DMS 273 (cell line): ENCODE data around the gene ATP6V0E2.
"Not testable (repeated sequence)": the region's sequence is repeated elsewhere in the genome, so short reads cannot be mapped to it uniquely, and the experiment has no call there.

Source experiments
- DNase-seq: peaks from one replicate; lab custom pipeline; 2025; ENCODE audit not compliant: unreplicated experiment; lab: John Stamatoyannopoulos, UW

The ATP6V0E2 gene

DNA sequence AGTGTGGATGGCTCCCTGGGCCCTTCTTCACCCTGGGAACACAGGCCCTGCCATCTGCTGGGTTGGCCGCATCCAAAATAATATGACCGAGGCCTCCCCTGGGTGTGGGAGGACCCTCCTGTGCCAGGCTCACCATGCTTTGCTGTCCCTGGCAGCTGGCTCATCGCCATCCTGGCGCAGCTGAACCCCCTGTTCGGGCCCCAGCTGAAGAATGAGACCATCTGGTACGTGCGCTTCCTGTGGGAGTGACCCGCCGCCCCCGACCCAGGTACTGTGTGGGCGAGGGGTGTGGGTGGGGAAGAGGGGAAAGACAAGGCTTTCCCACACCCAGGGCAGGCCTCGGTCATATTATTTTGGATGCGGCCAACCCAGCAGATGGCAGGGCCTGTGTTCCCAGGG is 4.8 kb downstream of the ATP6V0E2 start:
- DNase-seq, result peak; percentile 96

DNA sequence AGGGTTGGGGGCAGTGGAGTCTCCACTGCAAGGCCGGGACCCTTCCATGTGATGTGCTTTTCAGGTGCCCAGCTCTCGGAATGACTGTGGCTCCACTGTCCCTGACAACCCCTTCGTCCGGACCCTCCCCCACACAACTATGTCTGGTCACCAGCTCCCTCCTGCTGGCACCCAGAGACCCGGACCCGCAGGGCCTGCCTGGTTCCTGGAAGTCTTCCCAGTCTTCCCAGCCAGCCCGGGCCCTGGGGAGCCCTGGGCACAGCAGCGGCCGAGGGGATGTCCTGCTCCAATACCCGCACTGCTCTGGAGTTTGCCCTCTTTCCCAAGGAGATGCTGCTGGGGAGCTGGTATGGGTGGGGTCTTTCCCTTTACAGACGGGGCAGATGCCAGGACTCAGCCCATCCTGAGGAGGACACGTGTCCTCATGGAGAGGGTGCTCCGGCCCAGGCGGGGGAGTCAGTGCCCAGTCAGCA is 5.5 kb downstream of the ATP6V0E2 start:
- peak; percentile 93 for DNase-seq

DNA sequence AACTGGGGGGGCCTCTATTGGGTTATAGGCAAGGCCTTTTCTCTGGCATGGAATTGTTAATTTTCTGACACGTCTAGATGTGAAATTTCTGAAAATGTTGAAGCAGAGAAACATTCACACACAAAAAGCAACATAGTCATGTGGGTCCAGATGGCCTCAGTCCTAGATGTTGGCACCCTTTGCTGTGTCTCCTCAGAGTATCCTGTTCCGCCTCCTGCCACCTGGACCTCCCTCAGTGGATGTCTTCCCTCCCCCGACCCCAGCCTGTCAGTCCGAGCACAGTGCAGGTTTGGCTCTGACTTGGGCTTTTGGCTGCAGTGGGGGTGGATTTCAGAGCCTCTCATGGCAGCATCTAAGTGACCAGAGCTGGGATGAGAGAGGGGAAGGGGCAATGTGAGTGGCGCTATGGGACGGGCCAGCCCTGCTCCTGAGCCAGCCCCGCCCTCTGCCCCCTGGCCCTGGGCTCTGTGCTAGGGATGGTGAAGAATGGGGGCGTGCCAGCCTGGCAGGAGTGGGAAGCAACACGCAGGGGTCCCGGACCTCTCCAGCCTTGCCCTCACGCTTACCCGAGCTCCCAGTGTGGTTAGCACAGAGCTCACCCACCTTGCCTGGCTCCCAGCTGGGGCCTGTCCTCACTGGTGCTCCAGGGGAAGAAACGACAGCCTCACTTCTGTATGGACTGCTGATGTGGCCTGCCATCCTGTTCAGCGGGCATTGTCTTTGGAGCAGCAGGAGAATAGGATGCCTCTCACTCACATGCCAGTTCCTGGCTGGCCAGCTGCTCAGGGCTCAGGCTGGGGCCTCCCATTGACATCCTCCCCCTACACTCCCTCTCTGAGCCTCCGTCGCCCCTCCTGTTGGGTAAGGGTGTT is 6.2 kb downstream of the ATP6V0E2 start:
- peak; percentile 97 for DNase-seq

DNA sequence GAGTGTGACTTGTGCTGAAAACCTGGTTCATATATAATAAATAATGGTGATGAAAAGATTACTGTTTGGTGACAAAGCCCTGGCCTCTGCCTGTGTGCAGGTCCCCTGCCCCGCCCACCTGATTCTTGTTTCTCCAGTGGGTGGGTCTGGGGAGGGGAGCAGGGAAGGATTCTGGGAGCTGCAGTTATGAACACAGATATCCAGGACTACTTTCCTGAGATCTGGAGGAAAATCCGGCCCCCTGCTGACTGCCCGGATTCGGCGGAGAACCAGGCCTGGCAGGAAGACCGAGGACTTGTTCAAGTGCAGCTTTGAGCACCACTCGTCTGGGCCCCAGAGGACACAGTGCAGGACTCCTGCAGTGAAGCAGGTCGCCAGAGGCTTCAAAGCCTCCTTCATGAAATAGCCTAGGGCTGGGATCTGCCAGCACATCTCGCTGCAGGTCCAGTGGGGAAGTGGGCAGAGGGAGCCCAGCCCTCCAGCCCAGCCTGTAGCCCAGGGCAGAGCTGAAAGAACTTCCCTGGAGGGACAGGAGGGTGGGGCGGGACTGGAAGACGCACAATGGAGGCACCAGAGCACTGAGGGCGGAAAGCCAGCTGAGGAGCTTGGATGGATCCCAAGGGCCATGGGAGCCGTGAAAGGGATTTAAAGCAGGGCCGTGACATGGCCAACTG is 7.0 kb downstream of the ATP6V0E2 start:
- peak; percentile 62 for DNase-seq

DNA sequence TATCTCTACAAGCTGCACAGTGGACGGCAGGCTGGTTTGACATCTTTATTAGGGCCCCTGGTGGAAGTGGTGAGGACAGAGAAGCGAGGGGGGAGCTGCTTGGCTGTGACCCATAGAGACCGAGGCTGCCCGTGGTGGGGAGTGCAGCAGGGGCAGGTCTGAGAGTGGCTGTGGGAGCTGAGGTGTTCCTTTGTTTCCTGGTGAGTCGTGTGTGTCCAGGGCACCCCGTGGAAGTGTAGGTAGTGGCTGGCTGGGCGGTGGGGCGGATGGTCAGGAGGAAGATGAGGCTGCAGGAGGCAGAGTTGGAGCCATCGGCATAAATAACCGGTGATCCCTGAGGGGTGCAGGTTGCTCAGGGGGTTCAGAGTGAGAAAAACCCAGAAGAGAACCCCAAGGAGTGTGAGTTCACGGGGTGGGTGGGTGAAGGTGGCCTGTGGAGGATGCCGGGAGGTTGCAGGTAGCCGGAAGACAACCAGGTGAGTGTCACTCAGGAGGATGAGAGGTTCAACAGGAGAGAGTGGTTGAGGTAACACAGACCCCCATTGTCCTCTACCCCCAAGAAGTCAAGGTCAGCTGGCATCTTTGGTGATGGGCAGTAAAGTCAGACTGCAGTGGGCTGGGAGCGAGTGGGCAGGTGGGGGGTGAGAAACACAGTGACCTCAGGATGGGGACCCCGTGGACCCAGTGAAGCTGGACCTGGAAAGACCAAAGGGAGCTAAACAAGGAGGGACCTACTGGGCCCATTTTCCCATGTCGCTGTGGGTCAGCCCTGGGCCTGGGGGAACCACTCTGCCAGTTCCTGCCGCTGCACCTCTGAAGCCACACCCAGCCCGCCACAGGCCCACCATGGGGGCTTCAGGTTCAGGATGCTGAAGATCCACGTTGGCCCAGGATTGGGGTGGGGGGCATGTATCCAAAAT is 7.8 kb downstream of the ATP6V0E2 start:
- DNase-seq, result no peak

DNA sequence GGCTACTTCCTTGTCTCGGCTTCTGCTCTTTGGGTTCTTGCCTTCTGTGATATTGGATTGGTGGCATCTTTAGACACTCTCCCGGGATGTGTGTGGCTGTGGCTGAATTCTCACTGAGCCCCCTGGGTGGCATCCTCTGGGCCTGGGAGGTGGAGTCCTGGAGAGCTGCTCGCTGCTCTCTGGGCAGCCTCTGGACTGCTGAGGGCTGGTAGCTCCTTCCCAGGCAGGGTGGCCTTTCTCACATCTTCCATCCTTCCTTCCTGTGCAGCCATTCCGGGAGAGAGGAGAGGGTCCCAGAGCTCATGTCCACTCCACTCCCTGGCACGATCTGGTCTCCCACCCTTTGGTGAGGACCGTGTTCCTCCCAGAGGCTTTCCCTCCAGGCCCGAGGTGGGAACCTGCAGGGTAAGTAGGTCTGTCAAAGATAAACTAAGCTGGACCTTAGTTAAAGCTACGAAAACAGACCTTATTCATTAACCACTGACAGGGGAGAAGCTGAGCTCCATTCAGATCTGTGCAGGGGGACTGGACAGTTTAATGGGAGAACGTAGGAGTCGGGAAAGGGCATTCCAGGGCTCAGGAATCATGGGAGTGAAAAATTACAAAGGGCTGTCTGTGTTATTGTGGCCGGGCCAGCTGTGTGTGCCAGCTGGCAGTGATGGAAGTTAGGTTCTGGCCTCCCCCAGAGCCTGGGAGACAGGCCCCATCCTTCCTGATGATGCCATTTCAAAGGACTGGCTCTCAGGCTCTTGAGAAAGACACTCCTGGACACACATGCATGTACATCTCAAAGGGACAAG is 8.7 kb downstream of the ATP6V0E2 start:
- peak; percentile 87 for DNase-seq

DNA sequence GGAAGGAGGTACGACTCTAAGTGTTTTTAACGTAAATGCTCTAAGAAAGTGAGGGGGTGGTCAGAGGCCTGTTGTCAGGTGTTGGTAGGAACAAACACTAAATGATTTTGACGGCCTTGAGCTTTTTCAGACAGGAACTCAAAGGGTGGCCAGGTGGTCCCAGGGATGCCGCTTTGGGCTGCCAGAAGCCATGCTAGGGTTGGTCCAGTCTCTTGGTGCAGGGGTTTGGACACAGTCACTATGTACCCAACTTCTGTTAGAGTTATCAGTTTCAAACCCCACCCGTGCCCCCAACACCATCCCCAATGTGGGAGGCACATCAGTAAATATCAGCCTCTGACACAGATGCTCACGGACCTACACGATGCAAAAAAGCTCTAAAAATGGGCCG is 9.3 kb downstream of the ATP6V0E2 start:
- DNase-seq, result no peak

DNA sequence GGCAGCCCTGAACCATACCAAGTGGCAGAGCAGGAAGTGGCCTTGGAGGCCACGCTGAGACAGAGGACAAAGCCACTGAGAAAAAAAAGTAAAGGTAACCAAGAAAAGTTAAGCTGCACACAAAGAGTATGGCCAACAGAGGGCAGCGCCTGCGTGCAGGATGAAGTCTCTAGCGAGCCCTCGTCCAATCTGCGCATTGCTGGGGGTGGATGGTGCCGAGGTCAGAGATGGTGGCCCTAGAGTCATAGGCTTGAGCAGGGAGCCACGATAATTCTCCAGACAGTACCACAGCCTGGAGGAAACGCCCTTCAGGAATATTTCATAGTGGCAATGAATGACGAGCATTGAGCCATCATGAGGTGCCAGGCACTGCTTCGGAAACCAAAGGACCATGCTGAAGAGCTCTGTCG is 9.7 kb downstream of the ATP6V0E2 start:
- DNase-seq, result peak; percentile 88

DNA sequence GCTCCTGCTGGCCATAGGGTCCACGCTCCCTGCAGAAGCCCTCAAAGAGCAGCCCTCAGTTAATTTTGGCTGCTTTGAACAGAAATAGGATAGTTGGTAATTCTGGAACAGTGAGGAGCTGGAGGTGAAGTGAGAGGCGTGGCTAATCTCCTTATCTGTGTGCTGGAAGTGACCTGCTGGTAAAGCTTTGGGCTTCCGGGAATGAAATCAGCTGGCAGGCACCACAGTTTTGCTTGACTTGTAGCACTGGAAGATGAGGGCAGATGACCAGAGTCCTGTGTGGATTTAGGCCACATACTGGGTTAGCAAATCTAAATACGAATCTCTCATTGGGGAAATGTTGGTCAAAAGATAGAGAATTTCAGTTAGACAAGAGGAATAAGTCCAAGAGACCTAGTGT is 10.2 kb downstream of the ATP6V0E2 start:
- no peak for DNase-seq

DNA sequence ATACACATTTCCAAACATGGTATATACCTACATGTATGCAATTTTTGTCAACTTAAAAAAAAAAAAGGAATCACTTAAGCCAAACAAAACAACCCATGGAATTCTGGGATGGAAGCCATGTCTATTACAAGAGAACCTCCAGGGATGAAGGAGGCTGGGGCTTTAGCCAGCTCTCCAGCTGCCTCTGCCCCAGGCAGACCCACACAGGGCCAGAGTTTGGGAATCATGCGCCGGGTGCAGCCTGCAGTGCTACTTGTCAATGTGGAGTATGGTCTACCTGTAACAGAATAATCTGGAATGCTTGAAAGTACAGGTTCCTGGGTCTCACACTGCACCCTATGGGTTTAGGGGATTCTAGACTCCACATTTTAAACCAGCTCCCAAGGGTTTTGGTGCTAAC is 10.8 kb downstream of the ATP6V0E2 start:
- no peak for DNase-seq

DNA sequence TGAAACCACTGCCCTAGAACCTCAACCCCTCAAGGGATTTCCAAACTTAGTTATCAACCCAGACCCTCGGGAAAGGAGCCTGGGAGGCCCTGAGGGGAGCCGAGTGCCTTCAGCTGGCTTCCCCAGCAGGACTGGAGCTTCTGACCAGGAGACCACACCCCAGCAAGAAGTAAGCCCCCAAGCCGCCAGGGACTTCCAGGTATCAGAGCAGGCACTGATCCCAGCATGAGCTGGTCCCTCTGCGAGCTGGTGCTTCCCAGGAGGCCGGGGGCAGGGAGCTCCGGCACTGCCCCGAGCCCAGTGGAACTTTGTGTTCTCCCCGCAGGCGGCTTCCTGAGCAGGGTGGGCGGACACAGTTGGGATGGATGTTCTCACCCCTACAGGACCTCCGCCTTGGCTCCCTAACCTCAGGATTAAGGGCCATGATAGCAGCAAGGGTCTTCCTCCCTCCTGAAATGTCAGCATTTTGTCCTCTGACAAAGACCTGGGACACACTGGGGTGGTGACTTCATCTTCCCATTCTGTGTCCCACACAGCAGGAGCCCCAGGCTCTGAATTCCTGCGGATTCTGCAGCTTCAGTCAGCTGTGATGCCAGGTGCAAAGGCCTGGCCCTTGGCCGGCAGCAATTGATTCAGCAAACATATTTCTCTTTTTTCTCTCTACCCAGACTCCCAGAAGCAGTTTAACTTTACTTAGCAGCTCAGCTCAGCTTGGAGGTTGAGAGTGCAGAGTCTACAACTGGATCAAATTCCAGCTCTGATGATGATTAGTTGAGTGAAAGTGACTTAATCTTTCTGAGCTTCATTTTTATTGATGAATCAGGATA is 11.6 kb downstream of the ATP6V0E2 start:
- DNase-seq, result no peak

DNA sequence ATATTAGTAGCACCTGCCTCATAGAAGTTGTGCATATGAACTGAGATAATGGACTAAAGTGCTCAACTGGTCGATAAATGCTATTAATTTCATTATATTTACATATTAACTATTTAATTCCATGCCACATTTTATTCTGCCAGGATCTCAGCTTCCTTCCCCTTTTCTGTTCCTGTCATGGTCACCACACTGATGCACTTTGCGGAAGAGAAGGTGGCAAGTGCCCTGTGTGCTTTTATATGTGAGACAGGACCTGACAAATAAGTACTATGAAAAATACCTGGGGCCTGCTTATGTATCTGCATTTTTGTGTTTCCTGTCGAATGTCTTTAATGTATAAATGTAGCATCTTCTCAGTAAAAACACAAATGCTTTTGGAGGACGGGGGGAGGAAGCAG is 12.2 kb downstream of the ATP6V0E2 start:
- no peak for DNase-seq

DNA sequence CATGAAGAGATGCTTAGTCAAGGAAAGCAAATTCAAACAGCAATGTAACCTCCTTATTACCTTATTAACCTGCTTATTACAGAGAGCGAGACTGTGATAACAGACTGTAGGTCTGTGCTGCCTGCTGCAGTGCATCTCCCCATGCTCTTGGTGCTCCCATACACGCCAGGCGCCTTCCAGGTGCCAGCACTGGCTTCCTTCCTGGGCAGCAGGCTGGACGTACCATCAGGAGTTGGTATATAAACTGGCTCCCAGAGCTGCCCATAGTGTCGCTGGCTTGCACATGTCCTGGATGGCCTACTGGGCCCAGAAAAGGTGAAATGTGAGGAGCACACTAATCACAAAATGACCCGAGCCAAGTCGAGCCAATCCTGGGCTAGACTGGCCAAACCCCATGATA is 13.5 kb downstream of the ATP6V0E2 start:
- DNase-seq, result no peak

DNA sequence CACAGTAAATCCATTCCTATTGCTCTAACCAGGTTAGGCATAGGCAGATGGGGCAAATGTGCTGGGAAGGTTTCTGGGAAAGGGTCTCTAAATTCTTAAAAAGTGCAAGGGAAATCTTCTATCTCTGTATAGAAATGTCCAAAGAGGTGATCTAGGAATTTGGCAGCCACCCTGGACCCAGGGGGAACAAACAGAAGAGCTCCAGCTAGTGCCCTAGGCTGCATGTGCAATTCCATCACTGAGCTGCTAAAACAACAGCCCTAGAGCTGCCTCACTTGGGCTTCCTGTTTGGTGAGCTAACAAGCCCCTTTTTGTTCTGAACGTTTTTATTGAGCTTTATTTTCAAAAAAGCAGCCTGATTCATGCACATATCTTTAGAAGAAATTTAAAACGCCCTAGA is 16.9 kb downstream of the ATP6V0E2 start:
- DNase-seq, result not testable (repeated sequence)

DNA sequence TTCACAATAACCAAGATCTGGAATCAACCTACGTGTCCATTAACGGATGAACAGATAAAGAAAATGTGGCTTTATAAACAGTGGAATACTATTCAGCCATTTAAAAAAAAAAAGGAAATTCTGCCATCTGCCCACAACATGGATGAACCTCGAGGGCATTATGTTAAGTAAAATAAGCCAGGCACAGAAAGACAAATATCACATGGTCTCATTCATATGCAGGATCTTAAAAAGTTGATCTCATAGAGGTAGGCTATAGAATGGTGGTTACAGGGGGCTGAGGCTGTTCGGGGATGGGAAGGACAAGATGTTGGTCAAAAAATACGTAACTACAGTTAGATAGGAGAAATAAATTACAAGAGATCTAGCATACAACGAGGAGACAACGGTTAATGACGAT is 21.2 kb downstream of the ATP6V0E2 start:
- DNase-seq, result not testable (repeated sequence)

DNA sequence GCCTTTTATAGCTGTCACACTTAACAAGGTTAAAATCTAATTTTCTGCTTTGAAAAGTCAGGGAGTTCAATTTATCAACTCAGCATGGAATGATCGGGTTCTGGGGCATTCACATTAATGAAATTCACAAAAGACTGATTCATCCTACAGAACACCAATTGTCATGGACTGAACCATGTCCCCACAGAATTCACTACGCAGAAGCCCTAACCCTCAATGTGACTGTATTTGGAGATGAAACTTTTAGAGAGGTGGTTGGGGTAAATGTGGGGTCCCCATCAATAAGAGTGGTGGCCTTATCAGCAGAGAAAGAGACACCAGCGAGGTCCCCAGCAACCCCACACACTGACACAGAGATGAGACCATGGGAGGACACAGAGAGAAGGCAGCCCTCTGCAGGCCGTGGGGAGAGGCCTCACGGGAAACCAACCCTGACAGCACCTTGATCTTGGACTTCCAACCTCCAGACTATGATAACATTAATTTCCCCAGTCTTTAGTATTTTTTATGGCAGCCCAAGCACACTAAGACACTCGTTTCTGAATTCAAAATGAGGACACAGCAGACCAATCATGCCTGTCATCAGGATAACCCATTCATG is 34.1 kb downstream of the ATP6V0E2 start:
- not testable (repeated sequence) for DNase-seq

DNA sequence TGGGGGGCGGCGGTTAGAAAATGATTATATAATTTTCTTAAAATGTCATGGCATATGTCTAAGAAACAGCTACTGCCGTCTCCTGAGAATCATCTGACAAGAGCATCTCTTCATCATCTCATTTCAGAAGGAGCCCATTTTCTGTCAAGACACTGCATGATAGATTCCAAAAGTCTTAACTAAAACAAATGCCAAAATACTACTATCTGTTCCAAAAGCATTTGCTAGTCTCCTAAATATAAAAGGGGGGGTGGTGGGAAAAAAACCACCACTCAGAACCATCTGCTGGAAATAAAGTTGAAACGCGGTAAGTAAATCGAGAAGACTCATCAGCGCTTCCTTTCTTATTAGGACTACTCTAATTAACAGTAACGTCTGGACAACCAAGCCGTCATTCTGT is 36.5 kb downstream of the ATP6V0E2 start:
- not testable (repeated sequence) for DNase-seq

DNA sequence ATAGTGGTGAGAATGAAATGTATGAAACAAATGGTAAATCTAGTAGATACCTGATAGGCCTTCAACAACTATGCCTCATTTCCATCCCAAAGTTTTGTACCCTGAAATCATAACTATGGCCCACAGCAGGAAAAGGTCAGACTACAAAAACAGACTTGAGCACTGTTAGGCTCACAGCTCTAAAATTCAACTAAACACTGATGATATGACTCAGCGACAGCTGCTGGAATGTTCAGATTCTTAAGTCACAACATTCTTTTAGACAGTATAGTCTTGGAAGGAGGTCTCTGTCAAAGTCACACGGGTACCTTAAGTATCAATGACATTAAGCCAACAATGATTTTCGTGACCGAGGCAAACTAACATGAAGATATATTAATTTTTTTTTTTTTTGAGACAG is 38.4 kb downstream of the ATP6V0E2 start:
- not testable (repeated sequence) for DNase-seq

DNA sequence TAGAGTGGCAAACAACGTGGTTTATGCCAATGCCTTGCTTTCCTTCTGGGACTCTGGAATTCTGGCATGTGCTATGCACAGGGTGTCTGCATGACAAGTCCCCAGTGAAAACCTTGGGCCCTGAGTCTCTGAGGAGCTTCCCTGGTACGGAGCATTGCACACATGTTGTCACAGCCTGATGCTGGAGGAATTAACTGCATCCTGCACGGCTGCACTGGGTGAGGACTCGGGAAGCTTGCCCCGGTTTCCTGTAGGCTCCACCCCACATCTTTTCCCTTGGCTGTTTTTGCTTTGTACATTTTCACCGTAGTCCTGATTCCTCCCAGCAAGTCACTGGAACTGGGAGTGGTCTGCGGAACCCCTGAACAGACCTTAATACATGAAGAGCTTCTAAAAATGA is 52.6 kb downstream of the ATP6V0E2 start:
- not testable (repeated sequence) for DNase-seq
